ENCODE measurements around the gene ORM1.
A peak's percentile ranks its signal among the peaks of the same experiment; 100 is the strongest.
"Not testable (repeated sequence)": the region's sequence is repeated elsewhere in the genome, so short reads cannot be mapped to it uniquely, and the experiment has no call there.

The ORM1 gene

GRCh38 chr9:114322831-114323531 is at the start of gene ORM1:
ORM1 (plus strand) TSS chr9:114323098; CDS start chr9:114323134, 36 bp downstream.
- H3K36me3 ChIP-seq (ENCODE audit: control insufficient read depth in 5 of 5, insufficient read depth in 5 of 5, low read length in 5 of 5); H3K4me3 ChIP-seq (ENCODE audit: low read depth in 1 of 5, low read length in 5 of 5); H3K27me3 ChIP-seq (ENCODE audit: control insufficient read depth in 5 of 5, insufficient read depth in 4 of 5, low read length in 5 of 5); H3K27ac ChIP-seq (ENCODE audit: low read depth, low read length); H3K4me1 ChIP-seq (ENCODE audit: control insufficient read depth in 5 of 5, insufficient read depth in 5 of 5, low read length in 5 of 5); H3K9me3 ChIP-seq (ENCODE audit: control insufficient read depth in 5 of 5, low read length in 5 of 5); H3K9ac ChIP-seq (ENCODE audit: low read length in 5 of 5): not testable (repeated sequence)

GRCh38 chr9:114273461-114273881 is 49.4 kb upstream of the ORM1 start:
- H3K27ac ChIP-seq (ENCODE audit: low read depth, low read length): no peak overlapping the region

GRCh38 chr9:114274217-114274616 is 48.7 kb upstream of the ORM1 start:
- peaks cover 0 to 7% (median 0%) of the 10 kb centered on the region in 5 donors for H3K4me1 ChIP-seq (ENCODE audit: control insufficient read depth in 5 of 5, insufficient read depth in 5 of 5, low read length in 5 of 5)
- H3K9ac ChIP-seq (ENCODE audit: low read length in 5 of 5): no peak overlapping the region
- peaks cover 0 to 2% (median 0%) of the 10 kb centered on the region in 5 donors for H3K36me3 ChIP-seq (ENCODE audit: control insufficient read depth in 5 of 5, insufficient read depth in 5 of 5, low read length in 5 of 5)
- peaks cover 0 to 8% (median 0%) of the 10 kb centered on the region in 5 donors for H3K27me3 ChIP-seq (ENCODE audit: control insufficient read depth in 5 of 5, insufficient read depth in 4 of 5, low read length in 5 of 5)
- H3K9me3 ChIP-seq (ENCODE audit: control insufficient read depth in 5 of 5, low read length in 5 of 5): no peaks in the 10 kb centered on the region
- no peak overlapping the region for H3K27ac ChIP-seq (ENCODE audit: low read depth, low read length)
- no peak overlapping the region for H3K4me3 ChIP-seq (ENCODE audit: low read depth in 1 of 5, low read length in 5 of 5)

More at GRCh38 chr9:114273461-114273881, 49.4 kb upstream of the ORM1 start:
- H3K9me3 ChIP-seq (ENCODE audit: control insufficient read depth in 5 of 5, low read length in 5 of 5): no peaks in the 10 kb centered on the region
- peaks cover 0 to 8% (median 0%) of the 10 kb centered on the region in 5 donors for H3K27me3 ChIP-seq (ENCODE audit: control insufficient read depth in 5 of 5, insufficient read depth in 4 of 5, low read length in 5 of 5)
- H3K4me3 ChIP-seq (ENCODE audit: low read depth in 1 of 5, low read length in 5 of 5): no peak overlapping the region
- H3K36me3 ChIP-seq (ENCODE audit: control insufficient read depth in 5 of 5, insufficient read depth in 5 of 5, low read length in 5 of 5): peaks cover 0 to 2% (median 0%) of the 10 kb centered on the region in 5 donors
- H3K4me1 ChIP-seq (ENCODE audit: control insufficient read depth in 5 of 5, insufficient read depth in 5 of 5, low read length in 5 of 5): peaks cover 0 to 7% (median 0%) of the 10 kb centered on the region in 5 donors
- no peak overlapping the region for H3K9ac ChIP-seq (ENCODE audit: low read length in 5 of 5)

- H3K9me3 ChIP-seq (ENCODE audit: control insufficient read depth in 5 of 5, low read length in 5 of 5): no peaks in the 10 kb centered on the region
- peaks cover 0 to 8% (median 0%) of the 10 kb centered on the region in 5 donors for H3K27me3 ChIP-seq (ENCODE audit: control insufficient read depth in 5 of 5, insufficient read depth in 4 of 5, low read length in 5 of 5)
- H3K4me1 ChIP-seq (ENCODE audit: control insufficient read depth in 5 of 5, insufficient read depth in 5 of 5, low read length in 5 of 5): peaks cover 0 to 7% (median under 1%) of the 10 kb centered on the region in 5 donors
- H3K4me3 ChIP-seq (ENCODE audit: low read depth in 1 of 5, low read length in 5 of 5): no peak overlapping the region
- H3K36me3 ChIP-seq (ENCODE audit: control insufficient read depth in 5 of 5, insufficient read depth in 5 of 5, low read length in 5 of 5): peaks cover 0 to 2% (median 0%) of the 10 kb centered on the region in 5 donors
- H3K27ac ChIP-seq (ENCODE audit: low read depth, low read length): no peak overlapping the region
- no peak overlapping the region for H3K9ac ChIP-seq (ENCODE audit: low read length in 5 of 5)
Measured at GRCh38 chr9:114275246-114276004, 47.5 kb upstream of the ORM1 start.

- Histone ChIP-seq H3K36me3 (ENCODE audit: control insufficient read depth in 5 of 5, insufficient read depth in 5 of 5, low read length in 5 of 5) (peaks cover 0 to 2% (median 0%) of the 10 kb centered on the region in 5 donors), H3K9me3 (ENCODE audit: control insufficient read depth in 5 of 5, low read length in 5 of 5) (no peaks in the 10 kb centered on the region), H3K27ac (ENCODE audit: low read depth, low read length) (no peak overlapping the region)
Measured at GRCh38 chr9:114276908-114277821, 45.7 kb upstream of the ORM1 start.

GRCh38 chr9:114278356-114278755 is 44.5 kb upstream of the ORM1 start:
- peaks cover 0 to 8% (median 0%) of the 10 kb centered on the region in 5 donors for H3K27me3 ChIP-seq (ENCODE audit: control insufficient read depth in 5 of 5, insufficient read depth in 4 of 5, low read length in 5 of 5)
- H3K36me3 ChIP-seq (ENCODE audit: control insufficient read depth in 5 of 5, insufficient read depth in 5 of 5, low read length in 5 of 5): peaks cover 0 to 2% (median 0%) of the 10 kb centered on the region in 5 donors
- no peak overlapping the region for H3K9ac ChIP-seq (ENCODE audit: low read length in 5 of 5)
- no peak overlapping the region for H3K4me3 ChIP-seq (ENCODE audit: low read depth in 1 of 5, low read length in 5 of 5)
- H3K4me1 ChIP-seq (ENCODE audit: control insufficient read depth in 5 of 5, insufficient read depth in 5 of 5, low read length in 5 of 5): peaks cover 0 to 7% (median 4%) of the 10 kb centered on the region in 5 donors
- H3K9me3 ChIP-seq (ENCODE audit: control insufficient read depth in 5 of 5, low read length in 5 of 5): no peaks in the 10 kb centered on the region
- no peak overlapping the region for H3K27ac ChIP-seq (ENCODE audit: low read depth, low read length)

More at GRCh38 chr9:114276908-114277821, 45.7 kb upstream of the ORM1 start:
- Histone ChIP-seq H3K27me3 (ENCODE audit: control insufficient read depth in 5 of 5, insufficient read depth in 4 of 5, low read length in 5 of 5) (peaks cover 0 to 8% (median 0%) of the 10 kb centered on the region in 5 donors), H3K9ac (ENCODE audit: low read length in 5 of 5) (peak overlapping the region in 1 of 5 donors; percentile 43), H3K4me1 (ENCODE audit: control insufficient read depth in 5 of 5, insufficient read depth in 5 of 5, low read length in 5 of 5) (peaks cover 0 to 7% (median 4%) of the 10 kb centered on the region in 5 donors), H3K4me3 (ENCODE audit: low read depth in 1 of 5, low read length in 5 of 5) (no peak overlapping the region)

GRCh38 chr9:114278881-114279570 is 43.9 kb upstream of the ORM1 start:
- Histone ChIP-seq H3K4me1 (ENCODE audit: control insufficient read depth in 5 of 5, insufficient read depth in 5 of 5, low read length in 5 of 5) (peaks cover 0 to 7% (median 4%) of the 10 kb centered on the region in 5 donors), H3K9me3 (ENCODE audit: control insufficient read depth in 5 of 5, low read length in 5 of 5) (no peaks in the 10 kb centered on the region)

GRCh38 chr9:114279693-114280092 is 43.2 kb upstream of the ORM1 start:
- Histone ChIP-seq H3K27me3 (ENCODE audit: control insufficient read depth in 5 of 5, insufficient read depth in 4 of 5, low read length in 5 of 5) (peaks cover 0 to 8% (median 0%) of the 10 kb centered on the region in 5 donors), H3K9ac (ENCODE audit: low read length in 5 of 5) (no peak overlapping the region), H3K36me3 (ENCODE audit: control insufficient read depth in 5 of 5, insufficient read depth in 5 of 5, low read length in 5 of 5) (peaks cover 0 to 2% (median 0%) of the 10 kb centered on the region in 5 donors), H3K9me3 (ENCODE audit: control insufficient read depth in 5 of 5, low read length in 5 of 5) (no peaks in the 10 kb centered on the region), H3K27ac (ENCODE audit: low read depth, low read length) (no peak overlapping the region), H3K4me1 (ENCODE audit: control insufficient read depth in 5 of 5, insufficient read depth in 5 of 5, low read length in 5 of 5) (peaks cover 0 to 7% (median 4%) of the 10 kb centered on the region in 5 donors), H3K4me3 (ENCODE audit: low read depth in 1 of 5, low read length in 5 of 5) (no peak overlapping the region)

More at GRCh38 chr9:114278881-114279570, 43.9 kb upstream of the ORM1 start:
- Histone ChIP-seq H3K27ac (ENCODE audit: low read depth, low read length) (no peak overlapping the region), H3K4me3 (ENCODE audit: low read depth in 1 of 5, low read length in 5 of 5) (no peak overlapping the region), H3K9ac (ENCODE audit: low read length in 5 of 5) (no peak overlapping the region), H3K27me3 (ENCODE audit: control insufficient read depth in 5 of 5, insufficient read depth in 4 of 5, low read length in 5 of 5) (peaks cover 0 to 8% (median 0%) of the 10 kb centered on the region in 5 donors), H3K36me3 (ENCODE audit: control insufficient read depth in 5 of 5, insufficient read depth in 5 of 5, low read length in 5 of 5) (peaks cover 0 to 2% (median 0%) of the 10 kb centered on the region in 5 donors)

Data from subcutaneous abdominal adipose tissue (tissue), 5 donors.